MM.1S (cell line): ENCODE results near the gene SMIM33.

Experiments
- DNase-seq: peaks from one replicate; pipeline ENCODE4 v3.0.0-alpha.2; 2015
- H2AFZ ChIP-seq: fragments of 300-600 bp; sonication (generic); 2 replicates; pipeline ENCODE4 v1.6.0; 2016; ENCODE audit warnings: antibody characterized with exemption, low read length
- H3F3A ChIP-seq: fragments of 300-600 bp; sonication (generic); 2 replicates; pipeline ENCODE4 v1.6.1; 2016; ENCODE audit warnings: mild to moderate bottlenecking, antibody characterized with exemption, low read length, moderate library complexity, mixed read lengths; ENCODE audit not compliant: insufficient read depth
- H3K27ac ChIP-seq: fragments of 300-600 bp; sonication (generic); 2 replicates; pipeline ENCODE4 v1.5.1; 2016; ENCODE audit warnings: mild to moderate bottlenecking, low read length
- H3K27me3 ChIP-seq: fragments of 300-600 bp; sonication (generic); replicated peaks from 2 replicates; pipeline ENCODE4 v1.6.0; 2016; ENCODE audit warnings: low read length; ENCODE audit not compliant: insufficient read depth
- H3K36me3 ChIP-seq: fragments of 300-600 bp; sonication (generic); replicated peaks from 2 replicates; pipeline ENCODE4 v1.6.1; 2016; ENCODE audit warnings: mild to moderate bottlenecking, low read length, mixed read lengths; ENCODE audit not compliant: insufficient read depth
- H3K4me1 ChIP-seq: fragments of 300-600 bp; sonication (generic); 2 replicates; pipeline ENCODE4 v1.6.1; 2016; ENCODE audit warnings: low read length, mixed read lengths
- H3K4me2 ChIP-seq: fragments of 300-600 bp; sonication (generic); 2 replicates; pipeline ENCODE4 v1.6.0; 2016; ENCODE audit warnings: low read depth, low read length
- H3K4me3 ChIP-seq: fragments of 300-600 bp; sonication (generic); 2 replicates; pipeline ENCODE4 v1.5.1; 2016; ENCODE audit warnings: low read length, mixed read lengths
- H3K79me2 ChIP-seq: fragments of 300-600 bp; sonication (generic); 2 replicates; pipeline ENCODE4 v1.6.1; 2016; ENCODE audit warnings: mixed run types, low read length, mixed read lengths
- H3K9ac ChIP-seq: fragments of 300-600 bp; sonication (generic); 2 replicates; pipeline ENCODE4 v1.6.1; 2016; ENCODE audit warnings: low read length, mixed read lengths
- H3K9me2 ChIP-seq: fragments of 300-600 bp; sonication (generic); replicated peaks from 2 replicates; pipeline ENCODE4 v1.6.1; 2016; ENCODE audit warnings: mild to moderate bottlenecking, low read length, mixed read lengths; ENCODE audit not compliant: insufficient read depth
- H3K9me3 ChIP-seq: fragments of 300-600 bp; sonication (generic); replicated peaks from 2 replicates; pipeline ENCODE4 v1.6.1; 2016; ENCODE audit warnings: mild to moderate bottlenecking, low read length, mixed read lengths; ENCODE audit not compliant: insufficient read depth
- H4K20me1 ChIP-seq: fragments of 300-600 bp; sonication (generic); 2 replicates; pipeline ENCODE4 v1.6.1; 2016; ENCODE audit warnings: mild to moderate bottlenecking, low read length, moderate library complexity, mixed read lengths; ENCODE audit not compliant: insufficient read depth
- EZH2 ChIP-seq: fragments of 300-600 bp; sonication (generic); optimal IDR thresholded peaks from 2 replicates; pipeline ENCODE3; 2017; ENCODE audit warnings: low read depth, mild to moderate bottlenecking, antibody characterized with exemption, low read length, mixed read lengths
- EZH2phosphoT487 ChIP-seq: fragments of 300-600 bp; sonication (generic); IDR thresholded peaks from 2 replicates; pipeline ENCODE4 v1.6.1; 2018; ENCODE audit warnings: antibody characterized with exemption, low read length
- TF ChIP-seq, protein P1 (sequence below): fragments of 300-600 bp; sonication (generic); IDR thresholded peaks from 2 replicates; pipeline ENCODE4 v1.5.1; 2016; ENCODE audit warnings: antibody characterized with exemption, low read length, mixed read lengths

SMIM33 gene

GRCh38 chr5:139470821-139471300 is at the start of gene SMIM33:
Gene SMIM33 (plus strand): TSS chr5:139471004. CDS start chr5:139471122, 118 bp downstream.
- H3K4me3 ChIP-seq = no peak within 1 kb of the TSS
- no peak within 1 kb of the TSS for H3K27ac ChIP-seq
- H3K4me2 ChIP-seq = no peak within 1 kb of the TSS

DNA sequence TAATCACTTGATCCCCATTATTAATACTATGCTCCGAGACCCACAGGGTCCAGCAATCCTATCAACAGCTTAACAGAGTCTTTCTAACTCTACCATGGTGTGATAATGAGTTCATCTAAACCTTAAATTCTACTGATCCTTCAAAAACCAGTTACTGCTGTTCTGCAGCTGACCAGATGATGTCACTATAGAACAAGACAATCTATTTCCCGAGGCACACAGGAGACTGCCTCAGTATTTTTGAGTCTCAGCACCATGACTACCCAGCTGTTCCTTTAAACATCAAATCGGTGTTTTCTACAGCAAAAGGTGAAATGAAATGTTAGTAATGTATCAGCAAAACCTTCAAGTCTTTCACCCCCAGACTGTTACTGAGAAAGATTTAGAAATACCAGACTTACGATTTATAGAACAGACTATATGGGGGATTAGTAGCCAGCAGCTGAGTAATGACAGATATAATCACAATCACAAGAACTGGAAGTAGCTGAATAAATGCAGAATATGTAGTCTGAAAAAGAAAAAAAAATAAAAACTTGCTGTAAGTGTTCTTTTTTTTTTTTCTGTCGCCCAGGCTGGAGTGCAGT is 48.4 kb upstream of the SMIM33 start:
- no peak for TF ChIP-seq EZH2
- TF ChIP-seq, protein P1, sequence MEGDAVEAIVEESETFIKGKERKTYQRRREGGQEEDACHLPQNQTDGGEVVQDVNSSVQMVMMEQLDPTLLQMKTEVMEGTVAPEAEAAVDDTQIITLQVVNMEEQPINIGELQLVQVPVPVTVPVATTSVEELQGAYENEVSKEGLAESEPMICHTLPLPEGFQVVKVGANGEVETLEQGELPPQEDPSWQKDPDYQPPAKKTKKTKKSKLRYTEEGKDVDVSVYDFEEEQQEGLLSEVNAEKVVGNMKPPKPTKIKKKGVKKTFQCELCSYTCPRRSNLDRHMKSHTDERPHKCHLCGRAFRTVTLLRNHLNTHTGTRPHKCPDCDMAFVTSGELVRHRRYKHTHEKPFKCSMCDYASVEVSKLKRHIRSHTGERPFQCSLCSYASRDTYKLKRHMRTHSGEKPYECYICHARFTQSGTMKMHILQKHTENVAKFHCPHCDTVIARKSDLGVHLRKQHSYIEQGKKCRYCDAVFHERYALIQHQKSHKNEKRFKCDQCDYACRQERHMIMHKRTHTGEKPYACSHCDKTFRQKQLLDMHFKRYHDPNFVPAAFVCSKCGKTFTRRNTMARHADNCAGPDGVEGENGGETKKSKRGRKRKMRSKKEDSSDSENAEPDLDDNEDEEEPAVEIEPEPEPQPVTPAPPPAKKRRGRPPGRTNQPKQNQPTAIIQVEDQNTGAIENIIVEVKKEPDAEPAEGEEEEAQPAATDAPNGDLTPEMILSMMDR = peak; percentile 90
- Histone ChIP-seq H3K27ac (no peak overlapping the region), H3K27me3 (no peaks in the 10 kb centered on the region), H3K79me2 (no peaks in the 10 kb centered on the region), H3K36me3 (no peaks in the 10 kb centered on the region), H3K9me3 (no peaks in the 10 kb centered on the region), H3K4me2 (no peak overlapping the region), H3F3A (no peaks in the 10 kb centered on the region; the same call in 1 of the 2 replicates), H2AFZ (no peak overlapping the region), H3K4me1 (peaks cover 14% of the 10 kb centered on the region), H4K20me1 (no peaks in the 10 kb centered on the region), H3K4me3 (no peak overlapping the region), H3K9ac (no peak overlapping the region), H3K9me2 (no peaks in the 10 kb centered on the region)
- DNase-seq = peak; percentile 82

More at GRCh38 chr5:139470821-139471300, at the start of gene SMIM33:
- no peak for DNase-seq
- Histone ChIP-seq H4K20me1 (no peaks in the 10 kb centered on the region), H3F3A (no peaks in the 10 kb centered on the region), H3K36me3 (no peaks in the 10 kb centered on the region), H2AFZ (no peak within 1 kb of the TSS), H3K9ac (no peak within 1 kb of the TSS), H3K9me2 (no peaks in the 10 kb centered on the region), H3K79me2 (no peaks in the 10 kb centered on the region), H3K4me1 (no peaks in the 10 kb centered on the region), H3K27me3 (no peaks in the 10 kb centered on the region), H3K9me3 (no peaks in the 10 kb centered on the region)
- TF ChIP-seq EZH2phosphoT487 (no peak), EZH2 (no peak)
- TF ChIP-seq, protein P1 = no peak

GRCh38 chr5:139425497-139425896 is 45.3 kb upstream of the SMIM33 start:
- Histone ChIP-seq H3F3A (no peaks in the 10 kb centered on the region), H2AFZ (no peak overlapping the region), H3K4me1 (no peaks in the 10 kb centered on the region), H4K20me1 (no peaks in the 10 kb centered on the region), H3K79me2 (no peaks in the 10 kb centered on the region), H3K9me2 (no peaks in the 10 kb centered on the region), H3K9ac (no peak overlapping the region), H3K27ac (no peak overlapping the region), H3K27me3 (no peaks in the 10 kb centered on the region), H3K4me2 (no peak overlapping the region), H3K36me3 (no peaks in the 10 kb centered on the region), H3K4me3 (no peak overlapping the region), H3K9me3 (no peaks in the 10 kb centered on the region)
- DNase-seq = no peak
- no peak for TF ChIP-seq EZH2
- TF ChIP-seq EZH2phosphoT487 = no peak
- TF ChIP-seq, protein P1 = no peak
